ENCODE measurements around the gene CIAO1. TPM values are rescaled to one million over a fixed set of nuclear protein-coding genes. Genes with fewer than 3 reads are reported as not detected.
A peak's percentile ranks its signal among the peaks of the same experiment; 100 is the strongest.

CIAO1 gene
- total and polyA plus RNA-seq, 2 of the 13 experiments (the other 11 are each of a cell fraction or from before 2014, with no cell fraction given) = 99.3 to 120 TPM

GRCh38 chr2:96305091-96305978, 39.3 kb downstream of the CIAO1 start, which contains the start of gene SNRNP200 (continued):
- TF ChIP-seq ZNF512 (CRISPR knock-in tag; IDR thresholded peaks at IDR 0.05) (0 out of 2 replicates have a peak, but pooled peaks have one; percentile 30), ZNF350 (CRISPR knock-in tag; IDR thresholded peaks at IDR 0.05; ENCODE audit: borderline replicate concordance, low read depth) (peak; percentile 88), ZBED4 (CRISPR knock-in tag; IDR thresholded peaks at IDR 0.05; ENCODE audit: borderline replicate concordance) (no peak), ZNF460 (CRISPR knock-in tag; IDR thresholded peaks at IDR 0.05; ENCODE audit: borderline replicate concordance) (no peak; the same call in 1 of the 2 replicates), DDIT3 (CRISPR knock-in tag; IDR thresholded peaks at IDR 0.05) (no peak), NR1H2 (CRISPR knock-in tag; IDR thresholded peaks at IDR 0.05; ENCODE audit: borderline replicate concordance, low read depth) (no peak), ZNF510 (CRISPR knock-in tag; IDR thresholded peaks at IDR 0.05; ENCODE audit: low read depth) (peak; percentile 91; the same call in 1 of the 2 replicates), ZNF430 (CRISPR knock-in tag; IDR thresholded peaks at IDR 0.05) (no peak; the same call in none of the 2 replicates), ZNF670 (CRISPR knock-in tag; IDR thresholded peaks at IDR 0.05; ENCODE audit: borderline replicate concordance) (no peak; the same call in 1 of the 2 replicates), ZFP41 (CRISPR knock-in tag; IDR thresholded peaks at IDR 0.05; ENCODE audit: borderline replicate concordance) (no peak; the same call in 1 of the 2 replicates), CSRNP2 (CRISPR knock-in tag; conservative IDR thresholded peaks at IDR 0.05; ENCODE audit: low read depth) (no peak), ZNF317 (CRISPR knock-in tag; IDR thresholded peaks at IDR 0.05) (peak; percentile 88), NR2C2 (CRISPR knock-in tag; IDR thresholded peaks at IDR 0.05; ENCODE audit: borderline replicate concordance) (peak; percentile 100), ZFY (CRISPR knock-in tag; IDR thresholded peaks at IDR 0.05) (peak; percentile 96), ZNF615 (CRISPR knock-in tag; IDR thresholded peaks at IDR 0.05; ENCODE audit: borderline replicate concordance) (no peak), MAFG (CRISPR knock-in tag; IDR thresholded peaks at IDR 0.05) (no peak), MAFK (conservative IDR thresholded peaks at IDR 0.05 in 1 of 2, IDR thresholded peaks at IDR 0.05 in 1 of 2; ENCODE audit: low read length in 2 of 2) (no peak), ZNF775 (CRISPR knock-in tag; IDR thresholded peaks at IDR 0.05; ENCODE audit: borderline replicate concordance) (peak; percentile 94; the same call in 1 of the 2 replicates), ZNF772 (CRISPR knock-in tag; IDR thresholded peaks at IDR 0.05) (peak; percentile 96), RCOR2 (CRISPR knock-in tag; IDR thresholded peaks at IDR 0.05) (no peak)

All from HepG2 (cell line).